Ectodermal cell (in vitro differentiated cells): ENCODE results near the gene KRT6B.
"Not testable (repeated sequence)": the region's sequence is repeated elsewhere in the genome, so short reads cannot be mapped to it uniquely, and the experiment has no call there.

ENCODE experiments used
- H3K27ac ChIP-seq: 2 replicates; pipeline ENCODE4 v1.7.0; 2013; ENCODE audit warnings: mild to moderate bottlenecking, low read depth, low read length; ENCODE audit not compliant: insufficient read depth, poor library complexity, severe bottlenecking
- H3K27me3 ChIP-seq: 2 replicates; pipeline ENCODE4 v1.7.0; 2013; ENCODE audit warnings: mild to moderate bottlenecking, low read length; ENCODE audit not compliant: insufficient read depth, control insufficient read depth, poor library complexity, severe bottlenecking
- H3K36me3 ChIP-seq: one replicate; pipeline ENCODE4 v1.7.0; 2013; ENCODE audit warnings: low read length; ENCODE audit not compliant: control insufficient read depth, insufficient read depth
- H3K4me1 ChIP-seq: one replicate; pipeline ENCODE4 v1.7.0; 2013; ENCODE audit warnings: low read length; ENCODE audit not compliant: control insufficient read depth, insufficient read depth
- H3K4me3 ChIP-seq: 2 replicates; pipeline ENCODE4 v1.7.0; 2013; ENCODE audit warnings: low read depth, low read length, control low read depth; ENCODE audit not compliant: insufficient read depth
- H3K9me3 ChIP-seq: 2 replicates; pipeline ENCODE4 v1.7.0; 2013; ENCODE audit warnings: mild to moderate bottlenecking, low read length, moderate library complexity; ENCODE audit not compliant: control insufficient read depth
- WGBS, 2 experiments: methylation state at CpG; one replicate each; pipeline ENCODE4 v1.1.7; 2013; ENCODE audit warnings: missing lambda C conversion rate in 2 of 2; 5-methylcytosine and 5-hydroxymethylcytosine counted together

Gene KRT6B

GRCh38 chr12:52416795-52417194 is 35.2 kb downstream of the KRT6B start:
- Histone ChIP-seq H3K27ac (no peak overlapping the region), H3K36me3 (no peaks in the 10 kb centered on the region)
- 94 to 100% methylated on average over 1 of the region's 1 CpG for WGBS, 2 experiments

GRCh38 chr12:52415870-52416750 is 35.8 kb downstream of the KRT6B start:
- peaks cover 2% of the 10 kb centered on the region for H3K4me1 ChIP-seq
- WGBS, 2 experiments = 92 to 93% methylated on average over 10 of the region's 10 CpGs

More at GRCh38 chr12:52416795-52417194, 35.2 kb downstream of the KRT6B start:
- peaks cover 2% of the 10 kb centered on the region for H3K4me1 ChIP-seq
- no peak overlapping the region for H3K4me3 ChIP-seq
- no peaks in the 10 kb centered on the region for H3K27me3 ChIP-seq
- no peaks in the 10 kb centered on the region for H3K9me3 ChIP-seq

GRCh38 chr12:52414936-52415335 is 37.0 kb downstream of the KRT6B start:
- 61 to 72% methylated on average over 5 of the region's 5 CpGs for WGBS, 2 experiments
- H3K27me3 ChIP-seq = no peaks in the 10 kb centered on the region
- no peaks in the 10 kb centered on the region for H3K36me3 ChIP-seq
- H3K27ac ChIP-seq = no peak overlapping the region
- no peaks in the 10 kb centered on the region for H3K9me3 ChIP-seq
- no peak overlapping the region for H3K4me3 ChIP-seq
- H3K4me1 ChIP-seq = peaks cover 2% of the 10 kb centered on the region

More at GRCh38 chr12:52415870-52416750, 35.8 kb downstream of the KRT6B start:
- Histone ChIP-seq H3K27ac (no peak overlapping the region), H3K4me3 (no peak overlapping the region), H3K36me3 (no peaks in the 10 kb centered on the region), H3K9me3 (no peaks in the 10 kb centered on the region), H3K27me3 (no peaks in the 10 kb centered on the region)

DNA sequence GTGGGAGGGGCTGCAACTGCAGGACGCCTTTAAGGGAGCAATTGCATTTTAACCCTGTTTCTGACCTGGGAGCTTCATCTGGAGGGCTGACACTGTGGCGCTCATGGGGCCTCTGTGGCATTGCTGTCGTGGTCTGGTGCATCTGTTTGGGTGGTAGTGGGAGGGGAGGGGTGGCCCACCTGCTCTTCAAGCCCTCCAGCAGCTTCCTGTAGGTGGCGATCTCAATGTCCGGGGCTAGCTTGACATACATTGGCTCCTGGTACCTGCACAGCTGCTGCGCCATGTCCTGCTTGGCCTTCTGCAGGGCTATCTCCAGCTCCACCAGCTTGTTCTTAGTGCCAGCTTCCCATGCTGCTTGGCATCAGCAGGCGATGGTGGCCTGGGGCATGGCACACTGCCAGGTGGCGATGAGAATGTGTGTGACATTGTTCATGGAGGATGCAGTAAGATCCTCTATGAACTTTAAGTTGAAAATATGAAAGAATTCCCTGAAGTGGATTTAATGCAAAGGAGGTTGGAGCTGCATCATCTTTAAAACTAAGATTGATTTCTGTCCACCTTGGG is 38.1 kb downstream of the KRT6B start:
- Histone ChIP-seq H3K9me3 (no peaks in the 10 kb centered on the region), H3K4me3 (no peak overlapping the region), H3K4me1 (peaks cover 2% of the 10 kb centered on the region), H3K27me3 (no peaks in the 10 kb centered on the region), H3K27ac (no peak overlapping the region), H3K36me3 (no peaks in the 10 kb centered on the region)
- 82% methylated on average over 8 of the region's 8 CpGs for WGBS, 2 experiments

GRCh38 chr12:52413202-52413601 is 38.7 kb downstream of the KRT6B start:
- Histone ChIP-seq H3K9me3 (no peaks in the 10 kb centered on the region), H3K27me3 (no peaks in the 10 kb centered on the region), H3K36me3 (no peaks in the 10 kb centered on the region), H3K4me3 (no peak overlapping the region), H3K4me1 (peaks cover 2% of the 10 kb centered on the region), H3K27ac (no peak overlapping the region)
- 88 to 93% methylated on average over 4 of the region's 4 CpGs for WGBS, 2 experiments

GRCh38 chr12:52411815-52412214 is 40.1 kb downstream of the KRT6B start:
- Histone ChIP-seq H3K9me3 (no peaks in the 10 kb centered on the region), H3K27me3 (no peaks in the 10 kb centered on the region), H3K36me3 (no peaks in the 10 kb centered on the region), H3K4me1 (peaks cover 2% of the 10 kb centered on the region), H3K4me3 (no peak overlapping the region), H3K27ac (no peak overlapping the region)
- WGBS, 2 experiments = 93 to 97% methylated on average over 10 of the region's 10 CpGs

- not testable (repeated sequence) for H3K4me3 ChIP-seq, H3K27ac ChIP-seq, H3K36me3 ChIP-seq, H3K9me3 ChIP-seq, H3K27me3 ChIP-seq, H3K4me1 ChIP-seq
- WGBS, 2 experiments = no CpG with 5 or more reads among the region's 1 CpG
Observed at GRCh38 chr12:52410589-52411248, 41.2 kb downstream of the KRT6B start.

DNA sequence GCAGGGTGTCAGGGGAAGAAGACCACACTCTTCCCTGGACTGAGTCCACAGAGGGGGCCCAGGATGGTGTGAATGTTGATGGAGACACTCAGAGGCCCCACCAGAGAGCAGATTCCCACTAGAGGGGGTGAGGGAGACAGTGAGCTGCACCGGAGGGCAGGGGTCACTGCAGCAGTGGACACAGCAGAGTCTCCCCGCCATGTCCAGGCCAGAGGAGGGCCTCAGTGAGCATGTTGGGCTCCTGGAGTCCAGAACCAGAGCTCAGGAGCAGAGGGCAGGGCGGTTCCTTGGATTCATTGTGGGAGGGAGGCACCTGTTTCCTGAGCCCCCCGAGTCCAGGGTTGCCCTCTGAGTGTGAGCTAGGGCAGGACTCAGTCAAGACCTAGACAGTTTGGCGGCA is 44.0 kb downstream of the KRT6B start:
- H3K4me3 ChIP-seq = no peak overlapping the region
- 86 to 92% methylated on average over 5 of the region's 5 CpGs for WGBS, 2 experiments
- no peaks in the 10 kb centered on the region for H3K27me3 ChIP-seq
- no peaks in the 10 kb centered on the region for H3K9me3 ChIP-seq
- no peaks in the 10 kb centered on the region for H3K36me3 ChIP-seq
- no peaks in the 10 kb centered on the region for H3K4me1 ChIP-seq
- no peak overlapping the region for H3K27ac ChIP-seq

- Histone ChIP-seq H3K27me3 (no peaks in the 10 kb centered on the region), H3K36me3 (no peaks in the 10 kb centered on the region), H3K4me1 (no peaks in the 10 kb centered on the region), H3K4me3 (no peak within 1 kb of the TSS), H3K27ac (no peak within 1 kb of the TSS), H3K9me3 (no peaks in the 10 kb centered on the region)
- 92% methylated on average over 14 of the region's 14 CpGs for WGBS, 2 experiments
Observed at GRCh38 chr12:52405922-52406385, 46.0 kb downstream of the KRT6B start, which contains the start of gene KRT82. TSS of gene KRT82 (minus strand) at chr12:52406335. CDS start at chr12:52406277, 58 bp downstream.

DNA sequence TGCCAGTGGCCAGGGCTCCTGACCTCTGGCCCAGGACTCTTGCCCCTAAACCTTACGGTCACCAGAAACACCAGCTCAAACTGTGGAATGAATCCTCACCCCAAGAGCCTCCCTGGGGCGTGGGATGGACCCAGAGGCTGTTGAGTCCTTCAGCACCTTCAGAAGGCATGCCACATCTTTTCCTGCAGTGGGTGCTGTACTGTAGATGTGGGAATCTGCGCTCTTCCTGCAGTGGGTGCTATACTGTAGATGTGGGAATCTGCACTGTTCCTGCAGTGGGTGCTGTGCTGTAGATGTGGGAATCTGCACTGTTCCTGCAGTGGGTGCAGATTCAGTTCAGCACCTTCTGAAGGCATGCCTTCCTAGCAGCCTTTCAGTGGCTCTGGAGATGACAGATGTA is 47.0 kb downstream of the KRT6B start:
- H3K9me3 ChIP-seq = no peaks in the 10 kb centered on the region
- no peaks in the 10 kb centered on the region for H3K4me1 ChIP-seq
- H3K27me3 ChIP-seq = no peaks in the 10 kb centered on the region
- WGBS, 2 experiments = 92 to 93% methylated on average over 3 of the region's 3 CpGs
- no peaks in the 10 kb centered on the region for H3K36me3 ChIP-seq
- no peak overlapping the region for H3K4me3 ChIP-seq
- H3K27ac ChIP-seq = no peak overlapping the region
